ENCODE data around the gene GRIA4.

The GRIA4 gene

GRCh38 chr11:105840391-105840790, 230.5 kb downstream of the GRIA4 start:
- TF ChIP-seq CTCF (IDR thresholded peaks at IDR 0.05; ENCODE audit: borderline replicate concordance, insufficient read depth, low read depth, low read length), result no peak
- H3K4me3 ChIP-seq (ENCODE audit: low read depth, low read length), result no peak overlapping the region

- TF ChIP-seq CTCF (IDR thresholded peaks at IDR 0.05; ENCODE audit: borderline replicate concordance, insufficient read depth, low read depth, low read length), result no peak
- H3K4me3 ChIP-seq (ENCODE audit: low read depth, low read length), result no peak overlapping the region
These were observed 242.5 kb downstream of the GRIA4 start for GRCh38 chr11:105852403-105852802.

- H3K4me3 ChIP-seq (ENCODE audit: low read depth, low read length), result no peak overlapping the region
- TF ChIP-seq CTCF (IDR thresholded peaks at IDR 0.05; ENCODE audit: borderline replicate concordance, insufficient read depth, low read depth, low read length), result no peak
These were observed 244.4 kb downstream of the GRIA4 start for GRCh38 chr11:105854269-105854668.

GRCh38 chr11:105856954-105857353, 247.1 kb downstream of the GRIA4 start:
- no peak overlapping the region for H3K4me3 ChIP-seq (ENCODE audit: low read depth, low read length)
- no peak for TF ChIP-seq CTCF (IDR thresholded peaks at IDR 0.05; ENCODE audit: borderline replicate concordance, insufficient read depth, low read depth, low read length)

- no peak for TF ChIP-seq CTCF (IDR thresholded peaks at IDR 0.05; ENCODE audit: borderline replicate concordance, insufficient read depth, low read depth, low read length)
- H3K4me3 ChIP-seq (ENCODE audit: low read depth, low read length), result no peak overlapping the region
These were observed 247.9 kb downstream of the GRIA4 start for GRCh38 chr11:105857728-105858127.

- no peak overlapping the region for H3K4me3 ChIP-seq (ENCODE audit: low read depth, low read length)
- no peak for TF ChIP-seq CTCF (IDR thresholded peaks at IDR 0.05; ENCODE audit: borderline replicate concordance, insufficient read depth, low read depth, low read length)
These were observed 249.0 kb downstream of the GRIA4 start for GRCh38 chr11:105858841-105859240.

- no peak for TF ChIP-seq CTCF (IDR thresholded peaks at IDR 0.05; ENCODE audit: borderline replicate concordance, insufficient read depth, low read depth, low read length)
These were observed 250.2 kb downstream of the GRIA4 start for GRCh38 chr11:105860105-105860504.

More at GRCh38 chr11:105860105-105860504, 250.2 kb downstream of the GRIA4 start:
- no peak overlapping the region for H3K4me3 ChIP-seq (ENCODE audit: low read depth, low read length)
